CD14-positive monocyte (primary cell): Measurements from ENCODE around the gene CARM1. TPM values are rescaled to one million over a fixed set of nuclear protein-coding genes. Genes with fewer than 3 reads are reported as not detected.
A peak's percentile ranks its signal among the peaks of the same experiment; 100 is the strongest.

Source experiments
- DNase-seq, 3 donors: peaks; one replicate each; pipeline ENCODE4 v3.0.0-alpha.2; 2011 to 2022
- H2AFZ ChIP-seq: 2 replicates; pipeline ENCODE4 v1.6.0; 2012; ENCODE audit warnings: mild to moderate bottlenecking, low read depth, low read length, inconsistent platforms; ENCODE audit not compliant: insufficient read depth, poor library complexity, severe bottlenecking
- H3K27ac ChIP-seq, 2 donors: 1 replicate in 1 of 2; 2 replicates in 1 of 2; pipeline ENCODE4 v1.5.1; 2012 to 2013; ENCODE audit warnings: low read length in 2 of 2, control low read depth in 1 of 2, inconsistent platforms in 1 of 2, low read depth in 1 of 2, mild to moderate bottlenecking in 1 of 2
- H3K27me3 ChIP-seq, 2 donors: one replicate each; pipeline versions ENCODE4 v1.6.0 to v1.6.1; 2011 to 2013; ENCODE audit warnings: low read length in 2 of 2; ENCODE audit not compliant: control insufficient read depth in 2 of 2, insufficient read depth in 2 of 2
- H3K36me3 ChIP-seq, 2 donors: replicated peaks in 1 of 2; 1 replicate in 1 of 2; 2 replicates in 1 of 2; pipeline versions ENCODE4 v1.5.1 to v1.6.1; 2012 to 2013; ENCODE audit warnings: low read length in 2 of 2, control low read depth in 1 of 2, inconsistent platforms in 1 of 2, mild to moderate bottlenecking in 1 of 2; ENCODE audit not compliant: insufficient read depth in 2 of 2, control insufficient read depth in 1 of 2
- H3K4me1 ChIP-seq, 2 donors: 1 replicate in 1 of 2; 2 replicates in 1 of 2; pipeline versions ENCODE4 v1.5.1 to v1.6.1; 2012 to 2013; ENCODE audit warnings: low read length in 2 of 2, control low read depth in 1 of 2, inconsistent platforms in 1 of 2, mild to moderate bottlenecking in 1 of 2, moderate library complexity in 1 of 2; ENCODE audit not compliant: insufficient read depth in 2 of 2, control insufficient read depth in 1 of 2
- H3K4me2 ChIP-seq: replicated peaks from 2 replicates; pipeline ENCODE3; 2012; ENCODE audit warnings: low read length, moderate library complexity, mild to moderate bottlenecking; ENCODE audit not compliant: poor library complexity, severe bottlenecking; ENCODE audit errors: extremely low read depth
- H3K4me3 ChIP-seq, 3 experiments: fragments of 200-600 bp in 1 of 3; sonication (generic) in 1 of 3; replicated peaks in 1 of 3; 1 replicate in 2 of 3; 2 replicates in 1 of 3; pipeline ENCODE4 v1.5.1; 2011 to 2013; ENCODE audit warnings: low read length in 3 of 3, mild to moderate bottlenecking in 3 of 3, control low read depth in 2 of 3, low read depth in 2 of 3, inconsistent platforms in 1 of 3, moderate library complexity in 1 of 3
- H3K79me2 ChIP-seq: 2 replicates; pipeline ENCODE4 v1.6.0; 2012; ENCODE audit warnings: mild to moderate bottlenecking, control low read depth, inconsistent platforms, low read length, moderate library complexity; ENCODE audit not compliant: insufficient read depth
- H3K9ac ChIP-seq: 2 replicates; pipeline ENCODE4 v1.6.0; 2017; ENCODE audit warnings: low read length, mild to moderate bottlenecking; ENCODE audit not compliant: insufficient read depth, poor library complexity, severe bottlenecking
- H3K9me3 ChIP-seq, 2 donors: replicated peaks in 1 of 2; 1 replicate in 1 of 2; 2 replicates in 1 of 2; pipeline versions ENCODE4 v1.5.1 to v1.6.1; 2012 to 2013; ENCODE audit warnings: low read length in 2 of 2, control low read depth in 1 of 2; ENCODE audit not compliant: control insufficient read depth in 1 of 2, insufficient read depth in 1 of 2
- H4K20me1 ChIP-seq: 2 replicates; pipeline ENCODE4 v1.6.0; 2012; ENCODE audit warnings: mild to moderate bottlenecking, low read length, control low read depth, moderate library complexity; ENCODE audit not compliant: insufficient read depth
- H3K27ac Mint-ChIP-seq, 7 donors: one replicate each; pipeline ENCODE4 v1.8.0; 2020; ENCODE audit warnings: mild to moderate bottlenecking in 7 of 7, mixed read lengths in 7 of 7, moderate library complexity in 6 of 7, inconsistent platforms in 2 of 7
- H3K27me3 Mint-ChIP-seq, 3 donors: one replicate each; pipeline ENCODE4 v1.8.0; 2021 to 2022; ENCODE audit warnings: low read depth in 3 of 3, mild to moderate bottlenecking in 3 of 3, mixed read lengths in 3 of 3, moderate library complexity in 3 of 3, inconsistent platforms in 1 of 3
- H3K36me3 Mint-ChIP-seq, 2 donors: one replicate each; pipeline ENCODE4 v1.8.0; 2020; ENCODE audit warnings: mixed read lengths in 2 of 2, inconsistent platforms in 1 of 2, mild to moderate bottlenecking in 1 of 2
- H3K4me1 Mint-ChIP-seq: one replicate; pipeline ENCODE4 v1.8.0; 2020; ENCODE audit warnings: mild to moderate bottlenecking, mixed read lengths
- H3K4me3 Mint-ChIP-seq, 2 donors: one replicate each; pipeline ENCODE4 v1.8.0; 2020; ENCODE audit warnings: mild to moderate bottlenecking in 2 of 2, mixed read lengths in 2 of 2, moderate library complexity in 1 of 2
- H3K9me3 Mint-ChIP-seq, 7 donors: one replicate each; pipeline ENCODE4 v1.8.0; 2020 to 2022; ENCODE audit warnings: mixed read lengths in 7 of 7, mild to moderate bottlenecking in 6 of 7, moderate library complexity in 6 of 7, inconsistent platforms in 2 of 7
- WGBS: methylation state at CpG from one replicate; pipeline ENCODE4 v1.1.5; 2013; ENCODE audit warnings: missing lambda C conversion rate; ENCODE audit not compliant: insufficient coverage; 5-methylcytosine and 5-hydroxymethylcytosine counted together
- intact Hi-C, 2 donors: fragments of 100-400 bp; cut with micrococcal nuclease; formaldehyde crosslinking; loops; one replicate each; pipeline versions ENCODE4 v1.15.0 to v1.15.1; 2023
- polyA minus RNA-seq: library from RNA; depleted of rRNA, polyadenylated mRNA; stranded (reverse); fragments of >200 nt; gene quantifications from 2 replicates; pipeline ENCODE4 v1.2.3, GENCODE V29; 2012
- polyA plus RNA-seq, 3 donors: library from polyadenylated mRNA; depleted of rRNA in 1 of 3; unstranded in 2 of 3; stranded (reverse) in 1 of 3; fragments of 300-500 nt in 2 of 3; fragments of >200 nt in 1 of 3; fragmentation: Illumina TruSeq in 2 of 3; gene quantifications; 1 replicate in 2 of 3; 2 replicates in 1 of 3; pipeline ENCODE4 v1.2.3, GENCODE V29; 2012 to 2021
- total RNA-seq, 12 experiments: library from RNA in 1 of 12; stranded (reverse) in 1 of 12; fragments of 120-200 nt in 1 of 12; gene quantifications; one replicate each; pipeline ENCODE4 v1.2.4 and lab custom pipeline; 2013 to 2026; ENCODE audit warnings: mixed read lengths in 6 of 12, inconsistent platforms in 1 of 12
- TF ChIP-seq, protein P1 (sequence below): fragments of 200-600 bp; IDR thresholded peaks from one replicate; pipeline ENCODE4 v1.8.0; 2022; ENCODE audit warnings: antibody characterized with exemption, mild to moderate bottlenecking

CARM1 gene
- 8.6 TPM for total RNA-seq (2013)
- polyA plus RNA-seq (10 to 100 TPM in 1 of 3 donors, under 1 TPM in 2; 0.17 to 26.3 (median 0.29) TPM), polyA minus RNA-seq (10.8 and 15.9 TPM in 2 replicates), total RNA-seq (lab: John Stamatoyannopoulos, UW) (1.9 to 17.6 (median 10.5) reads per million in 11 experiments)

- peaks cover 39 to 57% of the 10 kb centered on the region in 2 donors for H3K4me1 ChIP-seq
- H3K27me3 ChIP-seq: peaks cover 0 to 8% of the 10 kb centered on the region in 2 donors
- peak within 1 kb of the TSS; percentile 50 to 51 for H3K27ac ChIP-seq
- peak within 1 kb of the TSS; percentile 94 for H3K4me2 ChIP-seq
- peak within 1 kb of the TSS; percentile 79 to 95 (median 91) for H3K27ac Mint-ChIP-seq
- H3K36me3 Mint-ChIP-seq: peaks cover 24 to 34% of the 10 kb centered on the region in 2 donors
- no peaks in the 10 kb centered on the region for H3K9me3 ChIP-seq
- intact Hi-C loops: loop anchor here (5.0 to 10.0 kb wide), 2 partner anchors 34 to 54 kb away; partner anchors contain the start of genes TIMM29 (in 1 of the 2), TMED1 (in 1 of the 2) and YIPF2 (in 1 of the 2)
- peak within 1 kb of the TSS; percentile 78 for H2AFZ ChIP-seq
- TF ChIP-seq, protein P1, sequence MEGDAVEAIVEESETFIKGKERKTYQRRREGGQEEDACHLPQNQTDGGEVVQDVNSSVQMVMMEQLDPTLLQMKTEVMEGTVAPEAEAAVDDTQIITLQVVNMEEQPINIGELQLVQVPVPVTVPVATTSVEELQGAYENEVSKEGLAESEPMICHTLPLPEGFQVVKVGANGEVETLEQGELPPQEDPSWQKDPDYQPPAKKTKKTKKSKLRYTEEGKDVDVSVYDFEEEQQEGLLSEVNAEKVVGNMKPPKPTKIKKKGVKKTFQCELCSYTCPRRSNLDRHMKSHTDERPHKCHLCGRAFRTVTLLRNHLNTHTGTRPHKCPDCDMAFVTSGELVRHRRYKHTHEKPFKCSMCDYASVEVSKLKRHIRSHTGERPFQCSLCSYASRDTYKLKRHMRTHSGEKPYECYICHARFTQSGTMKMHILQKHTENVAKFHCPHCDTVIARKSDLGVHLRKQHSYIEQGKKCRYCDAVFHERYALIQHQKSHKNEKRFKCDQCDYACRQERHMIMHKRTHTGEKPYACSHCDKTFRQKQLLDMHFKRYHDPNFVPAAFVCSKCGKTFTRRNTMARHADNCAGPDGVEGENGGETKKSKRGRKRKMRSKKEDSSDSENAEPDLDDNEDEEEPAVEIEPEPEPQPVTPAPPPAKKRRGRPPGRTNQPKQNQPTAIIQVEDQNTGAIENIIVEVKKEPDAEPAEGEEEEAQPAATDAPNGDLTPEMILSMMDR: peak; percentile 56
- peak within 1 kb of the TSS; percentile 73 for H3K9ac ChIP-seq
- peaks cover 18% of the 10 kb centered on the region for H4K20me1 ChIP-seq
- under 1% methylated on average over 96 of the region's 99 CpGs for WGBS
- peaks cover 7 to 8% (median 7%) of the 10 kb centered on the region in 3 donors for H3K27me3 Mint-ChIP-seq
- H3K79me2 ChIP-seq: peaks cover 31% of the 10 kb centered on the region
- peaks cover 41% of the 10 kb centered on the region for H3K4me1 Mint-ChIP-seq
- H3K9me3 Mint-ChIP-seq: peaks cover 0 to 2% (median 0%) of the 10 kb centered on the region in 7 donors
- H3K4me3 ChIP-seq: peak within 1 kb of the TSS; percentile 60 to 79 (median 60)
- H3K36me3 ChIP-seq: peaks cover 14 to 15% of the 10 kb centered on the region in 2 donors
- H3K4me3 Mint-ChIP-seq: peak within 1 kb of the TSS; percentile 83 to 84
- peak; percentile 95 to 99 (median 98) for DNase-seq
Measured at GRCh38 chr19:10870955-10871603, at the start of gene CARM1. Gene CARM1 (plus strand): TSS chr19:10871553. CDS start chr19:10871703, 150 bp downstream.

- Histone ChIP-seq H3K9me3 (no peaks in the 10 kb centered on the region), H3K4me3 (no peak overlapping the region), H4K20me1 (no peaks in the 10 kb centered on the region), H2AFZ (no peak overlapping the region), H3K27me3 (no peaks in the 10 kb centered on the region), H3K4me2 (no peak overlapping the region), H3K79me2 (no peaks in the 10 kb centered on the region), H3K27ac (no peak overlapping the region), H3K9ac (no peak overlapping the region), H3K36me3 (peaks cover 72 to 88% of the 10 kb centered on the region in 2 donors), H3K4me1 (no peaks in the 10 kb centered on the region)
- Mint-ChIP-seq H3K4me1 (peaks cover 3% of the 10 kb centered on the region), H3K36me3 (peaks cover 76 to 98% of the 10 kb centered on the region in 2 donors), H3K27me3 (no peaks in the 10 kb centered on the region), H3K27ac (peak overlapping the region in 2 of 7 donors; percentile 42 to 63), H3K4me3 (no peak overlapping the region), H3K9me3 (no peaks in the 10 kb centered on the region)
- no peak for DNase-seq
- TF ChIP-seq, protein P1: no peak
- intact Hi-C loops: no loop called here
- 100% methylated on average over 9 of the region's 12 CpGs for WGBS
Measured at GRCh38 chr19:10823690-10824089, 47.7 kb upstream of the CARM1 start.
